ENCODE data around the gene HAGHL.

The HAGHL gene

GRCh38 chr16:708959-709358, 17.9 kb upstream of the HAGHL start:
- DNase-seq: no peak

GRCh38 chr16:709566-710499, 17.1 kb upstream of the HAGHL start:
- no peak for DNase-seq

- no peak for DNase-seq
Observed at GRCh38 chr16:710500-711075, 16.3 kb upstream of the HAGHL start.

GRCh38 chr16:711084-711483, 15.8 kb upstream of the HAGHL start:
- no peak for DNase-seq

GRCh38 chr16:711548-712320, 15.2 kb upstream of the HAGHL start:
- DNase-seq: peak; percentile 35 to 49

- DNase-seq: peak in 1 of 2 experiments; percentile 18
Observed at GRCh38 chr16:712740-713250, 14.1 kb upstream of the HAGHL start.

- DNase-seq: no peak
Observed at GRCh38 chr16:714079-714478, 12.8 kb upstream of the HAGHL start.

GRCh38 chr16:714558-715476, 12.1 kb upstream of the HAGHL start, which contains the start of gene METRN:
TSS of gene METRN (plus strand) at chr16:715118. CDS start at chr16:715290, 172 bp downstream.
- peak; percentile 73 to 74 for DNase-seq

- DNase-seq: no peak
Observed at GRCh38 chr16:715477-716199, 11.3 kb upstream of the HAGHL start.

GRCh38 chr16:716200-716568, 10.7 kb upstream of the HAGHL start:
- no peak for DNase-seq

GRCh38 chr16:716768-717325, 10.1 kb upstream of the HAGHL start:
- DNase-seq: no peak

GRCh38 chr16:717450-718245, 9.3 kb upstream of the HAGHL start:
- DNase-seq: no peak

GRCh38 chr16:718389-718788, 8.5 kb upstream of the HAGHL start:
- DNase-seq: no peak

- no peak for DNase-seq
Observed at GRCh38 chr16:718922-719321, 8.0 kb upstream of the HAGHL start.

- no peak for DNase-seq
Observed at GRCh38 chr16:719815-720446, 7.0 kb upstream of the HAGHL start.

GRCh38 chr16:720447-720989, 6.4 kb upstream of the HAGHL start:
- peak; percentile 29 to 39 for DNase-seq

GRCh38 chr16:720990-721764, 5.7 kb upstream of the HAGHL start, which contains the start of gene ANTKMT:
TSS of gene ANTKMT (plus strand) at chr16:721146. CDS start at chr16:721275, 129 bp downstream.
- DNase-seq: peak; percentile 73 to 82

GRCh38 chr16:721765-722540, 5.0 kb upstream of the HAGHL start:
- no peak for DNase-seq
